PC-3 (cell line): Measurements from ENCODE around the gene TRIP11.

Experiments
- CTCF ChIP-seq: fragments of 300-600 bp; sonication (generic); conservative IDR thresholded peaks from 2 replicates; pipeline ENCODE4 v1.5.1; 2017; ENCODE audit warnings: antibody characterized with exemption, low read depth, mild to moderate bottlenecking, low read length
- EZH2 ChIP-seq: fragments of 300-600 bp; sonication (generic); IDR thresholded peaks from one replicate; pipeline ENCODE4 v1.6.1; 2017; ENCODE audit warnings: antibody characterized with exemption, mild to moderate bottlenecking, low read length; ENCODE audit not compliant: unreplicated experiment

GRCh38 chr14:91947475-91948184 lies 92.2 kb downstream of the TRIP11 start, which contains the start of gene FBLN5:
- TF ChIP-seq CTCF (no peak), EZH2 (no peak)
